ENCODE measurements around the gene NCF2. TPM values are rescaled to one million over a fixed set of nuclear protein-coding genes. Genes with fewer than 3 reads are reported as not detected.

The NCF2 gene
- total and polyA plus RNA-seq, 7 donors: 0.51 to 4.3 (median 2.3) TPM

DNA sequence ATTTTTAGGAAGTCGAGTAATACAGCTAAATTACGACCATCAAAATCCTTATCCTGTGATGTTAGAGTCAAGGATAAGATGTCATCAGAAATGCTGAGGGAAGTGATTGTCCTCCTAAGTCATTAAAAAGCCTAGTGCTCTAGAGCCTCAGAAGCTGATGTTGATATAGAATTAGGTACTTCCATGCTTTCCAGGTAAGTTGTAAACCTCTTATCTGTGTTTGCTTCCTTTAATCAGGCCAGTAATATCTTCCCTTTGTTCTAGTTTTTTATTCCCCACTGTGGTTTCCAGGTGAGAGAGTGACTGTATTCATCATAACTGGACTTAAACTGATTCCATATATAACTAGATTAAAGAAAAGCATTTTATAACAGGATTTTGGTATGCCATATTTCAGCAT is 73.5 kb downstream of the NCF2 start:
- H3K4me1 ChIP-seq: no peaks in the 10 kb centered on the region
- H3K4me3 ChIP-seq: no peak overlapping the region
- H3K9me3 ChIP-seq: no peaks in the 10 kb centered on the region
- DNase-seq: no peak
- H3K27me3 ChIP-seq (ENCODE audit: insufficient read depth in 3 of 3, low read length in 2 of 3): no peaks in the 10 kb centered on the region
- H3K27ac ChIP-seq: no peak overlapping the region
- ATAC-seq: no peak
- peaks cover 8 to 54% of the 10 kb centered on the region in 2 donors for H3K36me3 ChIP-seq (ENCODE audit: insufficient read depth in 1 of 2, low read depth in 1 of 2)
- intact Hi-C loops (cut with DNase I): no loop called here
- TF ChIP-seq, protein P1, sequence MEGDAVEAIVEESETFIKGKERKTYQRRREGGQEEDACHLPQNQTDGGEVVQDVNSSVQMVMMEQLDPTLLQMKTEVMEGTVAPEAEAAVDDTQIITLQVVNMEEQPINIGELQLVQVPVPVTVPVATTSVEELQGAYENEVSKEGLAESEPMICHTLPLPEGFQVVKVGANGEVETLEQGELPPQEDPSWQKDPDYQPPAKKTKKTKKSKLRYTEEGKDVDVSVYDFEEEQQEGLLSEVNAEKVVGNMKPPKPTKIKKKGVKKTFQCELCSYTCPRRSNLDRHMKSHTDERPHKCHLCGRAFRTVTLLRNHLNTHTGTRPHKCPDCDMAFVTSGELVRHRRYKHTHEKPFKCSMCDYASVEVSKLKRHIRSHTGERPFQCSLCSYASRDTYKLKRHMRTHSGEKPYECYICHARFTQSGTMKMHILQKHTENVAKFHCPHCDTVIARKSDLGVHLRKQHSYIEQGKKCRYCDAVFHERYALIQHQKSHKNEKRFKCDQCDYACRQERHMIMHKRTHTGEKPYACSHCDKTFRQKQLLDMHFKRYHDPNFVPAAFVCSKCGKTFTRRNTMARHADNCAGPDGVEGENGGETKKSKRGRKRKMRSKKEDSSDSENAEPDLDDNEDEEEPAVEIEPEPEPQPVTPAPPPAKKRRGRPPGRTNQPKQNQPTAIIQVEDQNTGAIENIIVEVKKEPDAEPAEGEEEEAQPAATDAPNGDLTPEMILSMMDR (IDR thresholded peaks at IDR 0.05): no peak
- WGBS, 3 donors: 83 to 97% (median 89%) methylated on average over 2 of the region's 2 CpGs

DNA sequence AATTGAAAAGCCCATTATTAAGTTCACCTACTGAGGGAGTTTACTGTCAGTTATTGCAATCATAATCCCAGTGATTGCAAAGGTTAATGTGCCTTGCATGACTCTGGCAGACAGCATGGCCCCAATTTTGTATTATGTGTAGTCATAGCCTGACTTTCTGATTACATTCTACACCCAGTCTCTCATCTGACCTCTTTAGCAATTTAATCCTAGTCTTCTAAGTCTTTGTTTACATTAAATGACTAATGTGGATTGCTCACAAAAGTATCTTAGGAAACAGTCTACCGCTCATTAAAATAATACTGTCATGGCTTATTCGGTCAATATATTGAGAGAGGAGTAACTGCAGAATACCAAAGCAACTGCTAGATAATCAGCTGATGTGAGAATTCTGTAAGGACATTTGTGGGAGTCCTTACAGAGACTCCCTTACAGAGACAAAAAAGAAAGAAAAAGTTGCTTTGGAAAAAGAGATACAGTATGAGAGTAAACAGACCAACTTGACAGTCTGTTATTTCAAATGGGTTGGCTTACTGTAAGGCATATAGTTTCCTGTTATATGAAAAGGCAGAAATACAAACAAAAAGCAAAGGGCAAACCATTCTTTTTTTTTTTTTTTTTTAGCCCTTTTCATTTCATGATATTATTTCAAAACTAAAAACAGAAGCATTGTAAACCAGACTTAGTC is 75.1 kb downstream of the NCF2 start:
- Histone ChIP-seq H3K4me1 (peaks cover 3% of the 10 kb centered on the region), H3K27me3 (ENCODE audit: insufficient read depth in 3 of 3, low read length in 2 of 3) (no peaks in the 10 kb centered on the region), H3K36me3 (ENCODE audit: insufficient read depth in 1 of 2, low read depth in 1 of 2) (peaks cover 8 to 43% of the 10 kb centered on the region in 2 donors), H3K4me3 (no peak overlapping the region), H3K27ac (no peak overlapping the region), H3K9me3 (no peaks in the 10 kb centered on the region)
- intact Hi-C loops (cut with DNase I): no loop called here
- DNase-seq: no peak
- ATAC-seq: no peak
- TF ChIP-seq, protein P1 (IDR thresholded peaks at IDR 0.05): no peak
- 93 to 98% (median 97%) methylated on average over 2 of the region's 2 CpGs for WGBS, 3 donors

DNA sequence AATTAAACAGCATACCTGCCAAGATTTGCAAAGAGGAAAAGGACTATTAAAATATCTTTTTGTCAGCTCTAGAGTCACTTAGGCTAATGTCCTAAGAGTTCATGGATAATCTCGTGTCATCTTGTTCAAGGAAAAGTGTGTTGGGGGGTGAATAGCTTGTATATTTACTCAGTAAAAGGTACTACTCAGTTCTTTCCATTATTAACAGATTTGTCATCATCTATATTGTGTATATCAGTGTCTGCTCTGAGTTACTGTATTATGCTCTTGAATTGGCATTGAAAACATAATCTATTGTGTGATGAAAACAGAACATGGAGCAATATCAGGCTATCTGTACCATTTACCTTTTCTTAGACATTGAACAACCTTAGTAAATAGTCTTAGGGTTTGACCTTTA is 76.0 kb downstream of the NCF2 start:
- Histone ChIP-seq H3K27me3 (ENCODE audit: insufficient read depth in 3 of 3, low read length in 2 of 3) (no peaks in the 10 kb centered on the region), H3K27ac (no peak overlapping the region), H3K4me1 (peaks cover 3% of the 10 kb centered on the region), H3K9me3 (no peaks in the 10 kb centered on the region), H3K36me3 (ENCODE audit: insufficient read depth in 1 of 2, low read depth in 1 of 2) (peaks cover 8 to 39% of the 10 kb centered on the region in 2 donors), H3K4me3 (no peak overlapping the region)
- intact Hi-C loops (cut with DNase I): no loop called here
- DNase-seq (no peak), ATAC-seq (no peak)
- WGBS, 3 donors: 84 to 95% (median 93%) methylated on average over 1 of the region's 1 CpG
- TF ChIP-seq, protein P1 (IDR thresholded peaks at IDR 0.05): no peak

DNA sequence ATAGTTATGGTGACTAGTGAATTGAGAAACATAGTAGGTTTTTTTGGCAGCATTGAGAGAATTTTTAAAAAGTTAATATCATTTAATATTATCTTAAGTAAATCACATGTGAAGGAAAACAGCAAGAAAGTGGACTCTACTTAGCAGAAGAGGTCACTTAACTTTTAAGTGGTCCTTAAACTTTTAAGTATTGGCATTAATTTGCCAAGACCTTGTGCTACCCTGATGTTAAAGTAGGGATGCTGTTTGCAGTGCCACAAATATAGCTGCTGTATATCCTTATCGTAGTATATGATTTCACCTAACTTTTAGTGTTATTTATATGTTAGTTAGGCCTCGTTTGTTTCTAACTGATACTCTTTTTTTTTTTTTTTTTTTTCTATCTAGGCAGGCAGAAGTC is 77.8 kb downstream of the NCF2 start:
- 85 to 91% (median 85%) methylated on average over 2 of the region's 2 CpGs for WGBS, 3 donors
- peaks cover 3% of the 10 kb centered on the region for H3K4me1 ChIP-seq

More for the DNA sequence above, 77.8 kb downstream of the NCF2 start:
- H3K27ac ChIP-seq: no peak overlapping the region
- no peaks in the 10 kb centered on the region for H3K27me3 ChIP-seq (ENCODE audit: insufficient read depth in 3 of 3, low read length in 2 of 3)
- ATAC-seq (no peak), DNase-seq (no peak)
- H3K4me3 ChIP-seq: no peak overlapping the region
- intact Hi-C loops (cut with DNase I): no loop called here
- TF ChIP-seq, protein P1 (IDR thresholded peaks at IDR 0.05): no peak
- no peaks in the 10 kb centered on the region for H3K9me3 ChIP-seq
- peaks cover 2 to 26% of the 10 kb centered on the region in 2 donors for H3K36me3 ChIP-seq (ENCODE audit: insufficient read depth in 1 of 2, low read depth in 1 of 2)

All from psoas muscle (tissue), 8 donors.